SU-DHL-6 (cell line): ENCODE data around the gene LRRN2.

ENCODE experiments used
- EZH2phosphoT487 ChIP-seq: fragments of 200-600 bp; sonication (generic), shearing (Covaris generic); conservative IDR thresholded peaks from 2 replicates; pipeline ENCODE4 v1.6.1; 2018; ENCODE audit warnings: mild to moderate bottlenecking, antibody characterized with exemption, low read length, moderate library complexity, mixed read lengths
- TF ChIP-seq, protein P1 (sequence below): fragments of 200-600 bp; sonication (generic); IDR thresholded peaks from one replicate; pipeline ENCODE4 v1.5.1; 2017; ENCODE audit warnings: antibody characterized with exemption, mild to moderate bottlenecking, low read length, moderate library complexity; ENCODE audit not compliant: insufficient read depth, poor library complexity, severe bottlenecking

- TF ChIP-seq, protein P1, sequence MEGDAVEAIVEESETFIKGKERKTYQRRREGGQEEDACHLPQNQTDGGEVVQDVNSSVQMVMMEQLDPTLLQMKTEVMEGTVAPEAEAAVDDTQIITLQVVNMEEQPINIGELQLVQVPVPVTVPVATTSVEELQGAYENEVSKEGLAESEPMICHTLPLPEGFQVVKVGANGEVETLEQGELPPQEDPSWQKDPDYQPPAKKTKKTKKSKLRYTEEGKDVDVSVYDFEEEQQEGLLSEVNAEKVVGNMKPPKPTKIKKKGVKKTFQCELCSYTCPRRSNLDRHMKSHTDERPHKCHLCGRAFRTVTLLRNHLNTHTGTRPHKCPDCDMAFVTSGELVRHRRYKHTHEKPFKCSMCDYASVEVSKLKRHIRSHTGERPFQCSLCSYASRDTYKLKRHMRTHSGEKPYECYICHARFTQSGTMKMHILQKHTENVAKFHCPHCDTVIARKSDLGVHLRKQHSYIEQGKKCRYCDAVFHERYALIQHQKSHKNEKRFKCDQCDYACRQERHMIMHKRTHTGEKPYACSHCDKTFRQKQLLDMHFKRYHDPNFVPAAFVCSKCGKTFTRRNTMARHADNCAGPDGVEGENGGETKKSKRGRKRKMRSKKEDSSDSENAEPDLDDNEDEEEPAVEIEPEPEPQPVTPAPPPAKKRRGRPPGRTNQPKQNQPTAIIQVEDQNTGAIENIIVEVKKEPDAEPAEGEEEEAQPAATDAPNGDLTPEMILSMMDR, result no peak
- TF ChIP-seq EZH2phosphoT487, result no peak
Observed at GRCh38 chr1:204680461-204680860, 5.1 kb downstream of the LRRN2 start.
